PC-3 (cell line): ENCODE measurements around the gene MRPL43.

Experiments used
- EZH2 ChIP-seq: fragments of 300-600 bp; sonication (generic); IDR thresholded peaks from one replicate; pipeline ENCODE4 v1.6.1; 2017; ENCODE audit warnings: antibody characterized with exemption, mild to moderate bottlenecking, low read length; ENCODE audit not compliant: unreplicated experiment
- EZH2phosphoT487 ChIP-seq: fragments of 300-600 bp; sonication (generic); IDR thresholded peaks from 2 replicates; pipeline ENCODE4 v1.6.1; 2018; ENCODE audit warnings: mild to moderate bottlenecking, antibody characterized with exemption, low read length, borderline replicate concordance
- TF ChIP-seq, protein P1 (sequence below): fragments of 300-600 bp; sonication (generic); conservative IDR thresholded peaks from 2 replicates; pipeline ENCODE4 v1.5.1; 2017; ENCODE audit warnings: antibody characterized with exemption, low read depth, mild to moderate bottlenecking, low read length

GRCh38 chr10:101001659-101002035 lies 14.3 kb upstream of the MRPL43 start:
- TF ChIP-seq, protein P1, sequence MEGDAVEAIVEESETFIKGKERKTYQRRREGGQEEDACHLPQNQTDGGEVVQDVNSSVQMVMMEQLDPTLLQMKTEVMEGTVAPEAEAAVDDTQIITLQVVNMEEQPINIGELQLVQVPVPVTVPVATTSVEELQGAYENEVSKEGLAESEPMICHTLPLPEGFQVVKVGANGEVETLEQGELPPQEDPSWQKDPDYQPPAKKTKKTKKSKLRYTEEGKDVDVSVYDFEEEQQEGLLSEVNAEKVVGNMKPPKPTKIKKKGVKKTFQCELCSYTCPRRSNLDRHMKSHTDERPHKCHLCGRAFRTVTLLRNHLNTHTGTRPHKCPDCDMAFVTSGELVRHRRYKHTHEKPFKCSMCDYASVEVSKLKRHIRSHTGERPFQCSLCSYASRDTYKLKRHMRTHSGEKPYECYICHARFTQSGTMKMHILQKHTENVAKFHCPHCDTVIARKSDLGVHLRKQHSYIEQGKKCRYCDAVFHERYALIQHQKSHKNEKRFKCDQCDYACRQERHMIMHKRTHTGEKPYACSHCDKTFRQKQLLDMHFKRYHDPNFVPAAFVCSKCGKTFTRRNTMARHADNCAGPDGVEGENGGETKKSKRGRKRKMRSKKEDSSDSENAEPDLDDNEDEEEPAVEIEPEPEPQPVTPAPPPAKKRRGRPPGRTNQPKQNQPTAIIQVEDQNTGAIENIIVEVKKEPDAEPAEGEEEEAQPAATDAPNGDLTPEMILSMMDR, result no peak
- TF ChIP-seq EZH2 (no peak), EZH2phosphoT487 (no peak)
